Thoracic aorta (tissue), 2 donors: ENCODE measurements around the gene OLA1. TPM values are rescaled to one million over a fixed set of nuclear protein-coding genes. Genes with fewer than 3 reads are reported as not detected.
"Not testable (repeated sequence)": the region's sequence is repeated elsewhere in the genome, so short reads cannot be mapped to it uniquely, and the experiment has no call there.

Source experiments
- ATAC-seq: fragments of 150-250 bp; one replicate; pipeline ENCODE4 v1.8.0; 2017; ENCODE audit warnings: low read depth; ENCODE audit not compliant: insufficient number of reproducible peaks, low FRiP score
- DNase-seq: peaks from one replicate; pipeline ENCODE4 v3.0.0-alpha.2; 2020; ENCODE audit warnings: low spot score
- H3K27ac ChIP-seq, 2 donors: fragments of 200-600 bp; sonication (generic); 1 replicate in 1 of 2; 2 replicates in 1 of 2; pipeline ENCODE4 v1.5.1; 2016; ENCODE audit warnings: mild to moderate bottlenecking in 2 of 2, moderate library complexity in 2 of 2
- H3K27me3 ChIP-seq: fragments of 200-600 bp; sonication (generic); replicated peaks from 2 replicates; pipeline ENCODE4 v1.6.0; 2016; ENCODE audit warnings: mild to moderate bottlenecking; ENCODE audit not compliant: insufficient read depth
- H3K36me3 ChIP-seq: fragments of 200-600 bp; sonication (generic); one replicate; pipeline ENCODE4 v1.5.1; 2016
- H3K4me1 ChIP-seq, 2 donors: fragments of 200-600 bp; sonication (generic); 1 replicate in 1 of 2; 2 replicates in 1 of 2; pipeline versions ENCODE4 v1.5.1 to v1.6.0; 2016; ENCODE audit warnings: low read depth in 2 of 2, mild to moderate bottlenecking in 1 of 2; ENCODE audit not compliant: control insufficient read depth in 1 of 2
- H3K4me3 ChIP-seq: fragments of 200-600 bp; sonication (generic); 2 replicates; pipeline ENCODE4 v1.5.1; 2016; ENCODE audit warnings: mild to moderate bottlenecking
- H3K9me3 ChIP-seq: fragments of 200-600 bp; sonication (generic); 2 replicates; pipeline ENCODE4 v1.5.1; 2016
- total RNA-seq, 2 donors: library from RNA; depleted of rRNA; stranded (reverse); fragments of >200 nt; gene quantifications; one replicate each; pipeline versions ENCODE4 v1.1.0 to v1.2.3, GENCODE V29; 2016
- TF ChIP-seq, protein P1 (sequence below): fragments of 200-600 bp; sonication (generic); IDR thresholded peaks from one replicate; pipeline ENCODE4 v1.5.1; 2019; ENCODE audit warnings: antibody characterized with exemption

The OLA1 gene
- total RNA-seq, 2 donors from 2014 or later = 15.2 to 48.0 TPM

DNA sequence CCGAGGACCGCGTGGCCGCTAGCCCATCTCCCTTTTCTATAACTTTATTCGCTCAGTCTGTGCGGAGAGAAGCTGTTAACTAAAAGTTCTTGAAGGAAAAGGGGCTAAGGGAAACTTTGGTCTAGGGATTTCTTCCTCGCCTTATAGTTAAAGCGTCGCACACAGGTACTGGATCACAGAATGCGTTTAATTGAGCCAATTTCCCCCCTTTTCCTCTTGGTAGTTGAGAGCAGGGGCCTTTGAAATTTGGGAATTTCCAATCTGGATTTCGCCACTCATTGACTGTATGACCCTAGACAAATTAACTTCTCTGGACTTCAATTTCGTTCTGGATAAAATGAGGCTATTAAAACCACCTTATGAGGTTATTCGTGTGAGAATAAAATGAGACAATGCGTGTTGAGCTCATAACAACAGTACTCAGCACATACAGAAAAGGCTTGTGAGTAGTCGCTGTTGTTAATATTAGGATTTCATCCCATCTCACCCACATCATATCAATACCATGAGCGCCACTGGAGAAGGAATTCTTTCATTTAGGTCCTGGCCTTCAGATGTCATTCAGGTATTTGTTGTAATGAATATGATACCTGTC is 763 bp upstream of the OLA1 start:
- ATAC-seq (no peak), DNase-seq (no peak)
- Histone ChIP-seq H3K27me3 (no peaks in the 10 kb centered on the region), H3K4me1 (peaks cover 6 to 11% of the 10 kb centered on the region in 2 donors), H3K4me3 (peak overlapping the region; percentile 86), H3K36me3 (no peaks in the 10 kb centered on the region), H3K9me3 (no peaks in the 10 kb centered on the region), H3K27ac (peak overlapping the region; percentile 76 to 85)
- TF ChIP-seq, protein P1, sequence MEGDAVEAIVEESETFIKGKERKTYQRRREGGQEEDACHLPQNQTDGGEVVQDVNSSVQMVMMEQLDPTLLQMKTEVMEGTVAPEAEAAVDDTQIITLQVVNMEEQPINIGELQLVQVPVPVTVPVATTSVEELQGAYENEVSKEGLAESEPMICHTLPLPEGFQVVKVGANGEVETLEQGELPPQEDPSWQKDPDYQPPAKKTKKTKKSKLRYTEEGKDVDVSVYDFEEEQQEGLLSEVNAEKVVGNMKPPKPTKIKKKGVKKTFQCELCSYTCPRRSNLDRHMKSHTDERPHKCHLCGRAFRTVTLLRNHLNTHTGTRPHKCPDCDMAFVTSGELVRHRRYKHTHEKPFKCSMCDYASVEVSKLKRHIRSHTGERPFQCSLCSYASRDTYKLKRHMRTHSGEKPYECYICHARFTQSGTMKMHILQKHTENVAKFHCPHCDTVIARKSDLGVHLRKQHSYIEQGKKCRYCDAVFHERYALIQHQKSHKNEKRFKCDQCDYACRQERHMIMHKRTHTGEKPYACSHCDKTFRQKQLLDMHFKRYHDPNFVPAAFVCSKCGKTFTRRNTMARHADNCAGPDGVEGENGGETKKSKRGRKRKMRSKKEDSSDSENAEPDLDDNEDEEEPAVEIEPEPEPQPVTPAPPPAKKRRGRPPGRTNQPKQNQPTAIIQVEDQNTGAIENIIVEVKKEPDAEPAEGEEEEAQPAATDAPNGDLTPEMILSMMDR = no peak

DNA sequence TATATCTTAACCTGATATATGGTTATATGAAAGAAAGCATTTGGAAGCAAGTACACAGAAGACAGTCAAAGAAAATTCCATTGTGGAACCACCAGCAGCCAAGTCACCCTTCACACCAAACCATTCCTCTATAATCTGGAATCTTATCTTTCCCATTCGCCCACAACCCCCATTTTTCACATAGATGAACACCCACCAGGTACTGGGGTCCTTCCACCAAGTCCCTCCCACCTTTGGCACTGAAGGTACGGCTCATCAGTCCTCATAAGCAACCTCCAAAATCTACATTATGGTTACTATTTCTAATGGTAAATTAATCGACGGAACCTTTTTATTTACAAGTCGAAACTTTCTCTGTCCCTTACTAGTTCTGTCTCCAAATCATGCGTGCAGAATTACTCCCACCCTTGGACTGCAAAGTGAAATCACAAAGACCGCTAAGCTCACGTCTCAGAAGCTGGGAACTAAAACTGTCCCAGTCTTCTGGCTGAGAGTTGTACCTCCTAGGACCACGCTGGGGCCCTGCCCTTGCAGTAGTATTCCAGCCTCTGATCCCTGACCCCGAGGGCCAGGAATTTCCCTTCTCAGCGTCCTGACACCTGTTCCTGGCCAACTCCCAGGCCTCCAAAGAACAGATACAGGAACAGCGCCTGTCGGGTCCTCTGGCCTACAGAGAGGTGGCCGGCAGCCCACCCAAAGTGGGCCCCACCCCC is 702 bp downstream of the OLA1 start:
- Histone ChIP-seq H3K27ac (peak overlapping the region; percentile 75 to 76), H3K4me1 (peaks cover 6 to 11% of the 10 kb centered on the region in 2 donors), H3K36me3 (no peaks in the 10 kb centered on the region), H3K27me3 (no peaks in the 10 kb centered on the region), H3K9me3 (no peaks in the 10 kb centered on the region), H3K4me3 (peak overlapping the region; percentile 86)
- DNase-seq (no peak), ATAC-seq (peak; percentile 6)
- TF ChIP-seq, protein P1 = no peak

DNA sequence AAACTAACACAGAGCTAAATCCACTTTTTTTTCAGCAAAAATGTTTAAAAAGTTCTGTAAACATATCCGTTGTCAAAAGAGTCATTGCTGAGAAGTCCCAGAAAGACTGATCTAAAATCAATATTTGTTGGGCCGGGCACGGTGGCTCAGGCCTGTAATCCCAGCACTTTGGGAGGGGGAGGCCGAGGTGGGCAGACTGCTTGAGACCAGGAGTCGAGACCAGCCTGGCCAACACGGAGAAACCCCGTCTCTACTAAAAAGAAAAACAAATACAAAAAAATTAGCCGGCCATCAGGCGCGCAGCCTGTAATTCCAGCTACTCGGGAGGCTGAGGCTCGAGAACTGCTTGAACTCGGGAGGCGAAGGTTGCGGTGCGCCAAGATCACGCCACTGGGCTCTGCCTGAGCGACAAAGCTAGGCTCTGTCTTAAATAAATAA is 1.4 kb downstream of the OLA1 start:
- Histone ChIP-seq H3K27ac (no peak overlapping the region), H3K9me3 (no peaks in the 10 kb centered on the region), H3K4me1 (peaks cover 6 to 16% of the 10 kb centered on the region in 2 donors), H3K4me3 (no peak overlapping the region), H3K27me3 (no peaks in the 10 kb centered on the region), H3K36me3 (no peaks in the 10 kb centered on the region)
- ATAC-seq (no peak), DNase-seq (no peak)
- TF ChIP-seq, protein P1 = no peak

DNA sequence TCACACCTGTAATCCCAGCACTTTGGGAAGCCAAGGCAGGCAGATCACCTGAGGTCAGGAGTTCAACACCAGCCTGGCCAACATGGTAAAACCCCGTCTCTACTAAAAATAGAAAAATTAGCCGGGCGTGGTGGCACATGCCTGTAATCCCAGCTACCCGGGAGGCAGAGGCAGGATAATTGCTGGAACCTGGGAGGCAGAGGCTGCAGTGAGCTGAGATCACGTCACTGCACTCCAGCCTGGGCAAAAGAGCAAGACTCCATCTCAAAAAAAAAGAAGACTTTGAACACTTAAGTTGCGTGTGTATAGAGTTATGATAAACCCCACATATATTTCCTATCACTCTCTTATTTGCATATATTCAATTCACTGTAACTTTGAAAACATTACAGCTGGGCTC is 2.7 kb downstream of the OLA1 start:
- not testable (repeated sequence) for DNase-seq, H3K36me3 ChIP-seq, H3K27me3 ChIP-seq, H3K9me3 ChIP-seq, ATAC-seq, H3K27ac ChIP-seq, H3K4me3 ChIP-seq
- H3K4me1 ChIP-seq = peaks cover 6 to 20% of the 10 kb centered on the region in 2 donors

DNA sequence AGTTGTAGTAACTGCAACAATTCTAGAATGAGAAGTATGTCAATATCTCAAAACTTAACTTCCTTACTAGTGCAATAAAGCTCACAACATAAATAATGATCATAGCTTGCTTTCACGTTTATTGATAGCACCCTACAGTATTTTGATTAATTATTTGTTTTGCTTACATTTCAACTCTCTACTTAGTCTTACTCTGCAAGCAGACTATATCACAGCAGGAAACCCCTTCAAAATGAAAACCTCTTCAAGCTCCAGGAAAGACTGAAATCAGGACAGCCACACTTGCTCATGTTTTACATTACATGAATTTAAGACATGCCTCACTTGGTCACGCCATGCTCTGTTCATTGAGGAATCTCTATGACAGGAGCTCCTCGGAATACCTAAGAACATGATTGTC is 3.3 kb downstream of the OLA1 start:
- Histone ChIP-seq H3K27me3 (no peaks in the 10 kb centered on the region), H3K36me3 (no peaks in the 10 kb centered on the region), H3K27ac (no peak overlapping the region), H3K4me3 (no peak overlapping the region), H3K9me3 (no peaks in the 10 kb centered on the region), H3K4me1 (peaks cover 6 to 20% of the 10 kb centered on the region in 2 donors)
- no peak for ATAC-seq
- DNase-seq = no peak
- TF ChIP-seq, protein P1 = no peak
